GM10266 (cell line): ENCODE data around the gene HLA-DRA.
A peak's percentile ranks its signal among the peaks of the same experiment; 100 is the strongest.

ENCODE experiments used
- DNase-seq: peaks from one replicate; pipeline ENCODE4 v3.0.0; 2012; ENCODE audit errors: extremely low spot score
- TF ChIP-seq, protein P1 (sequence below): IDR thresholded peaks from 2 replicates; pipeline ENCODE4 v1.5.1; 2012; ENCODE audit warnings: mild to moderate bottlenecking, low read depth; ENCODE audit not compliant: control insufficient read depth, insufficient read depth; ENCODE audit errors: missing control alignments

Gene HLA-DRA

DNA sequence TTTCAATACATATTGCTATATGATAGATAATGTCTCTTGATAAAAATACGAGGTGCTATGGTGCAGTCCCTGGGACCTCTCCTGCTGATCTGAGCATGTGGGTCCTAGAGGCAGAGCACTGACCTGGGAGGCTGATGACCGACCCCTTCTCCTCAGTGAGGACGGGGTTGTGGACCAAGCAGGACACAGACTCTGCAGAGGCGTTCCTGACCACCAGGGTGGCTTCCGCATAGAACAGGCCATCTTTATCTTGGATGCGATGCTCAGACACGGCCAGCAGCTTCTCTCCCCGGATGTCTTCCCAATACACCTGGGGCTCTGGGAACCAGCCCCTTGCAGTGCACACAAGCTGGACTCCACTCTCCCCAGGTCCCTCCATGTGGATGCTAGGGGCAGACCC is 36.9 kb upstream of the HLA-DRA start:
- TF ChIP-seq, protein P1, sequence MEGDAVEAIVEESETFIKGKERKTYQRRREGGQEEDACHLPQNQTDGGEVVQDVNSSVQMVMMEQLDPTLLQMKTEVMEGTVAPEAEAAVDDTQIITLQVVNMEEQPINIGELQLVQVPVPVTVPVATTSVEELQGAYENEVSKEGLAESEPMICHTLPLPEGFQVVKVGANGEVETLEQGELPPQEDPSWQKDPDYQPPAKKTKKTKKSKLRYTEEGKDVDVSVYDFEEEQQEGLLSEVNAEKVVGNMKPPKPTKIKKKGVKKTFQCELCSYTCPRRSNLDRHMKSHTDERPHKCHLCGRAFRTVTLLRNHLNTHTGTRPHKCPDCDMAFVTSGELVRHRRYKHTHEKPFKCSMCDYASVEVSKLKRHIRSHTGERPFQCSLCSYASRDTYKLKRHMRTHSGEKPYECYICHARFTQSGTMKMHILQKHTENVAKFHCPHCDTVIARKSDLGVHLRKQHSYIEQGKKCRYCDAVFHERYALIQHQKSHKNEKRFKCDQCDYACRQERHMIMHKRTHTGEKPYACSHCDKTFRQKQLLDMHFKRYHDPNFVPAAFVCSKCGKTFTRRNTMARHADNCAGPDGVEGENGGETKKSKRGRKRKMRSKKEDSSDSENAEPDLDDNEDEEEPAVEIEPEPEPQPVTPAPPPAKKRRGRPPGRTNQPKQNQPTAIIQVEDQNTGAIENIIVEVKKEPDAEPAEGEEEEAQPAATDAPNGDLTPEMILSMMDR, result no peak
- no peak for DNase-seq

DNA sequence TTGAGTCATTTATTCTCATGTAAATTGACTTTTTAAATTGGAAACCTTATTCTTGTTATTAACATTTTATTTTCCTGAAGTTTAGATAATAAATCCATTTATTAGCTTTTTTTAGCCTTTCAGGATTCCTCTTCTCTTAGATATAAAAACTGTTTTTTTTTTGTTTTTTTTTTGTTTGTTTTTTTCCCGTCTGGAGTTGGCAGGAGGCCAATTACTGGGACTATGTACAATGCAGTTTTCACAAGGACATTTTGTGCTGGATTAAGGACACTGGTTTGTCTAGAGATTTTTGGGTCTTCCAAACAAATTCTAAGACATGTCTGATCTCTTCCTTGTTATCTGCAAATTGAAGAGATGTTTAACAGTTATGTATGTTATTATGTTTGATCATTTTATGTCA is 34.0 kb upstream of the HLA-DRA start:
- TF ChIP-seq, protein P1, result no peak
- no peak for DNase-seq

DNA sequence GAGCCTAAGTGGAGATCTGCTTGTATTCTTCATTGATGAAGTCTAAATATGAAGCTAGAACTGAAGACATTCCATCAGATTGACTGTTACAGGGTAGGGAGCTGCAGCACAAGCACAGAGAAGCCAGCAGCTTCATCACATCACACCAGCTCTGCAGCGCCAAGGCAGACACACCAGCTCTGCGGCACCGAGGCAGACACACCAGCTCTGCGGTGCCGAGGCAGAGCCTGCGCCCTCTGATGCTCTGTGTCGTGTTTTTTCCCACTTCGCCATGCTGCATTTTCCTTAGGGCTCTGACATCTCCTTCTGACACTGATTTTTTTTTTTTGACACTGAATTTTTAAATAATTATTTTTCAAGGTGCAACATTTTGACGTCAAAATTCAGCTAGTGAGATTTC is 33.5 kb upstream of the HLA-DRA start:
- TF ChIP-seq, protein P1, result no peak
- no peak for DNase-seq

DNA sequence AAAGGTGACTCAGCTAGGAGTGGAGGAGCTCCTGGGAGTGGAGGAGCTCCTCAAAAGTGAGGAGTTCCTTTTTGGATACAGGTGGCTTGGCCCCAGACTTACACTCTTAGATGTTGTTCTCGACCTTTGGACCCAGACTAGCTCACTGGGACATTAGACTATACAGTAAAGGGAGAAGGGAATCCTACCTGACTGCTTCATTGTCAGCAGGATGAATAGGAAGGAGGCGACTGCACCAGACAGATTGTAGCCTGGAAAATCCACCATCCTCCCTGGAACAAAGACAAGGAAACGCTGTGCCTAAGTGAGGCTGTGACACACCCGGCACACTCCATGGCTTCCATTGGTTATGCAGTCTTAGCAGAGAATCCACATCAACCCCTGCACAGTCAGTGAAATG is 32.8 kb upstream of the HLA-DRA start, which contains the start of gene BTNL2:
Gene BTNL2 (minus strand): TSS at position 325 of the 400 bp plus-strand sequence. CDS start 58 bp downstream, at position 267.
- TF ChIP-seq, protein P1, result no peak
- no peak for DNase-seq

DNA sequence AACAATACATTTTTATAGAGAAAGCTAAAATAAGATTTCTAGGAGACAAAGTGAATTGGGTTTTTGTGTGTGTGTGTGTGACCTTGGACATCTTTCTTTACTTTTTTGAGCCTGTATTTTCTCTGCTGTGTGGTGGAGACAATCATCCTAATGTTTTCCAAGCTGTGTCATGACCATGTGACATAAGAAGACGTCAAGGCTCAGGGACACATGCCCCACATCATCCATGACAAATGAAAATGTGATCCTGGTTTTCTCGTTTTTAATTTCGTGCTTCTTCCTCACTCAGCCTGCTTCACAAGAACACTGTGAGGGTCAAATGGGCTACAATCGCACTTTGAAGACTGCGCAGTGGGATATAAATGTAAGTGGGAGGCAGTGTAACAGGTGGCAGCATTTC is 28.8 kb upstream of the HLA-DRA start:
- no peak for DNase-seq
- TF ChIP-seq, protein P1, result no peak

DNA sequence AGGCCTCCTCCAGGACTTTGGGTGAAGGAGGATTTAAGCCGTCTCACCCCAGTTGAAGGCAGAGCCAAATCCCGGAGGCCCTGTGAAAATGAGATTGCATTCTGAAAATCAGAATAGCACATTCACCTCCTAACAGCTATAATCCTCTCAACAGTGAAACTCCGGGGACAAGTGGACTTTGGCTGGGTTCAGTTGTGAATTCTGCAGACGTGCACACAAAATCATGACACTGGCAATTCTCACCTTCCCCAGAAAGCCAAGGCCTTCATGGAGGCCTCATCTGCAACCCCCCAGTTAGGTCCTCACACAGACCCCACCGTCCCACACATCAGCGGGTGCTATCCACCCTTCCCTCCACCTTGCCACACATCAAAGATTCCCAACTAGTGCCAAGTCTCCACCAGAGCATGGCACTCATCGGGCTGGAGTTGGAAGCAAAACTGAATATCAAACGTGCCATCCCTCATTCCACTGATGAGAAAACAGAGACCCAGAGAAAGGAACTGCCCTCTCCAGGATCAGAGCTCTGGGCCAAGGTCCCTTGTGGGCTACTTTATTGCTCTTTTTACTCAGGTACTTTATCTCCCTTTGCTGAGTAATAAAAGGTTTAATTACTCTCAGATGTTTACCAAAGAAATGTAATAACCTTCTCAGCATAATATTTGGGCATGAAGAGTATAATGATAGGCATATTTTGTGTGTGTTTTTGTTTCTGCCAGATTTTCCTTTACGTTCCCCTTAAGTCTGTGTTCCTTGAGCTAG is 27.9 kb upstream of the HLA-DRA start:
- no peak for DNase-seq
- TF ChIP-seq, protein P1, result no peak

DNA sequence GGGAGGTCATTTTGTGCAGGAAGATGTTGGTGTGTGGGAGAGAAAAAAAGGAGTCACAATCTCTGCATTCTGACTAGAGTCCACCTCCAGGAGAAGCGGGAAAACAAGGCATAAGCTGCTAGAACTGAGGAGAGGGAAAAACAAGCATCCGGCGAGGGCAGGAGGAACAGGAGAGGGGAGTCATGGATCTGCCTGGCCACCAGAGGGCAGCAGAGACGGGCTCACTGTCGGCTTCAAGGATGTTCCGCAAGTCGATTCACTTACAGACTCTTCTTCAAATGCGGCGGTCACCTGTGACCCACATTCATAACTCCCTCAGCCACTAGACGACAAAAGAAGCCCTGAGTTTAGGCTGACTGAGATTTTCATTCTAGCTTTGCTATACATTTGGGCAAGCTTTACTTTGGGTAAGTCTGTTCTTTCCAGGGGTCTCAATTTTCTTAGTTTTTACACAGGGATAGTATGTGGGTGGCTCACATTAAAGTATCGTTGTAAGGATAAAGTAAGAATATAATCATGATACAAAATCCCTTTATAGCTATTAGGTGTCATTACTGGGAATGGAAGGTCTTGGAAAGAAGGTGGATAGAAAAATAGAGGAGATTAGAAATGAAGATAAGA is 26.1 kb upstream of the HLA-DRA start:
- peak; percentile 66 for DNase-seq
- TF ChIP-seq, protein P1, result peak; percentile 90
